Ishikawa (cell line): ENCODE data around the gene GAS2.

ENCODE experiments used
- CEBPB ChIP-seq: IDR thresholded peaks from 2 replicates; pipeline ENCODE4 v1.6.1; 2012
- CREB1 ChIP-seq: IDR thresholded peaks from 2 replicates; pipeline ENCODE4 v1.6.1; 2012; ENCODE audit warnings: low read depth
- EGR1 ChIP-seq: IDR thresholded peaks from 2 replicates; pipeline ENCODE4 v1.6.1; 2012
- EP300 ChIP-seq: IDR thresholded peaks from 2 replicates; pipeline ENCODE4 v1.6.1; 2012; ENCODE audit warnings: borderline replicate concordance
- FOXM1 ChIP-seq: IDR thresholded peaks from 2 replicates; pipeline ENCODE4 v1.6.1; 2012; ENCODE audit warnings: low read depth, borderline replicate concordance
- MAX ChIP-seq: IDR thresholded peaks from 2 replicates; pipeline ENCODE4 v1.6.1; 2012
- NFIC ChIP-seq: IDR thresholded peaks from 2 replicates; pipeline ENCODE4 v1.6.1; 2012
- RAD21 ChIP-seq: IDR thresholded peaks from 2 replicates; pipeline ENCODE4 v1.6.1; 2012; ENCODE audit warnings: low read depth
- TAF1 ChIP-seq: IDR thresholded peaks from 2 replicates; pipeline ENCODE4 v1.6.1; 2012; ENCODE audit warnings: low read depth, mild to moderate bottlenecking
- TCF12 ChIP-seq: IDR thresholded peaks from 2 replicates; pipeline ENCODE4 v1.6.1; 2012; ENCODE audit warnings: low read depth
- TEAD4 ChIP-seq: IDR thresholded peaks from 2 replicates; pipeline ENCODE4 v1.6.1; 2012
- YY1 ChIP-seq: IDR thresholded peaks from 2 replicates; pipeline ENCODE4 v1.6.1; 2012; ENCODE audit warnings: low read depth
- ZBTB7A ChIP-seq: IDR thresholded peaks from 2 replicates; pipeline ENCODE4 v1.6.1; 2012; ENCODE audit warnings: low read depth
- TF ChIP-seq, protein P1 (sequence below): IDR thresholded peaks from 2 replicates; pipeline ENCODE4 v1.6.1; 2012; ENCODE audit warnings: low read depth, mild to moderate bottlenecking
- TF ChIP-seq, protein P2 (sequence below): IDR thresholded peaks from 2 replicates; pipeline ENCODE4 v1.6.1; 2012

GAS2 gene

GRCh38 chr11:22666325-22666687 is at the start of gene GAS2:
TSS of gene GAS2 (plus strand) at chr11:22666611. CDS start at chr11:22674870, 8,259 bp downstream.
- TF ChIP-seq RAD21 (no peak), MAX (no peak), EGR1 (no peak), NFIC (no peak), TCF12 (no peak), TEAD4 (no peak), ZBTB7A (no peak)

DNA sequence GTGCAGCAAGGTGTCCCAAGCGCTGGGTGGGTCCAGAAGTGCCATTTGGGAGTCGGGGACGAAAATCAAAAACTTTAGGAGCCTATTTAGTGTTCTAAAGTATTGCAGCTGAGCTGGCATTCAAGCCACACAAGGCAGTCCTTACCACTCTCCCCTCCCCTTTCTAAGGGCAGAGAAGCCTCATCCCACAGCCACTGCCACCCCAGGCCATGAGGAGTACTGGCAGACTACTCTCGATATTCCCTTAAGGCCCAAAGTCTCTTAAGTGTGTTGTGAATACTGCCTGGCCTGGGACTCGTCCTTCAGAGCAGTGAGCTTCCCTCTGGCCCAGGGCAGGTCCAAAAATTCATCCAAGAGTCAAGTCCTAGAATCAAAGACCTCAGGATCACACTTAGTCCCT is 48.5 kb upstream of the GAS2 start:
- TF ChIP-seq EP300 (no peak), TCF12 (no peak), ZBTB7A (no peak), TAF1 (no peak), FOXM1 (no peak), EGR1 (no peak), NFIC (no peak), TEAD4 (no peak), YY1 (no peak), MAX (no peak), CREB1 (no peak), RAD21 (no peak), CEBPB (no peak)
- TF ChIP-seq, protein P1, sequence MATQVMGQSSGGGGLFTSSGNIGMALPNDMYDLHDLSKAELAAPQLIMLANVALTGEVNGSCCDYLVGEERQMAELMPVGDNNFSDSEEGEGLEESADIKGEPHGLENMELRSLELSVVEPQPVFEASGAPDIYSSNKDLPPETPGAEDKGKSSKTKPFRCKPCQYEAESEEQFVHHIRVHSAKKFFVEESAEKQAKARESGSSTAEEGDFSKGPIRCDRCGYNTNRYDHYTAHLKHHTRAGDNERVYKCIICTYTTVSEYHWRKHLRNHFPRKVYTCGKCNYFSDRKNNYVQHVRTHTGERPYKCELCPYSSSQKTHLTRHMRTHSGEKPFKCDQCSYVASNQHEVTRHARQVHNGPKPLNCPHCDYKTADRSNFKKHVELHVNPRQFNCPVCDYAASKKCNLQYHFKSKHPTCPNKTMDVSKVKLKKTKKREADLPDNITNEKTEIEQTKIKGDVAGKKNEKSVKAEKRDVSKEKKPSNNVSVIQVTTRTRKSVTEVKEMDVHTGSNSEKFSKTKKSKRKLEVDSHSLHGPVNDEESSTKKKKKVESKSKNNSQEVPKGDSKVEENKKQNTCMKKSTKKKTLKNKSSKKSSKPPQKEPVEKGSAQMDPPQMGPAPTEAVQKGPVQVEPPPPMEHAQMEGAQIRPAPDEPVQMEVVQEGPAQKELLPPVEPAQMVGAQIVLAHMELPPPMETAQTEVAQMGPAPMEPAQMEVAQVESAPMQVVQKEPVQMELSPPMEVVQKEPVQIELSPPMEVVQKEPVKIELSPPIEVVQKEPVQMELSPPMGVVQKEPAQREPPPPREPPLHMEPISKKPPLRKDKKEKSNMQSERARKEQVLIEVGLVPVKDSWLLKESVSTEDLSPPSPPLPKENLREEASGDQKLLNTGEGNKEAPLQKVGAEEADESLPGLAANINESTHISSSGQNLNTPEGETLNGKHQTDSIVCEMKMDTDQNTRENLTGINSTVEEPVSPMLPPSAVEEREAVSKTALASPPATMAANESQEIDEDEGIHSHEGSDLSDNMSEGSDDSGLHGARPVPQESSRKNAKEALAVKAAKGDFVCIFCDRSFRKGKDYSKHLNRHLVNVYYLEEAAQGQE, result no peak
- TF ChIP-seq, protein P2, sequence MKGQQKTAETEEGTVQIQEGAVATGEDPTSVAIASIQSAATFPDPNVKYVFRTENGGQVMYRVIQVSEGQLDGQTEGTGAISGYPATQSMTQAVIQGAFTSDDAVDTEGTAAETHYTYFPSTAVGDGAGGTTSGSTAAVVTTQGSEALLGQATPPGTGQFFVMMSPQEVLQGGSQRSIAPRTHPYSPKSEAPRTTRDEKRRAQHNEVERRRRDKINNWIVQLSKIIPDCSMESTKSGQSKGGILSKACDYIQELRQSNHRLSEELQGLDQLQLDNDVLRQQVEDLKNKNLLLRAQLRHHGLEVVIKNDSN, result no peak

DNA sequence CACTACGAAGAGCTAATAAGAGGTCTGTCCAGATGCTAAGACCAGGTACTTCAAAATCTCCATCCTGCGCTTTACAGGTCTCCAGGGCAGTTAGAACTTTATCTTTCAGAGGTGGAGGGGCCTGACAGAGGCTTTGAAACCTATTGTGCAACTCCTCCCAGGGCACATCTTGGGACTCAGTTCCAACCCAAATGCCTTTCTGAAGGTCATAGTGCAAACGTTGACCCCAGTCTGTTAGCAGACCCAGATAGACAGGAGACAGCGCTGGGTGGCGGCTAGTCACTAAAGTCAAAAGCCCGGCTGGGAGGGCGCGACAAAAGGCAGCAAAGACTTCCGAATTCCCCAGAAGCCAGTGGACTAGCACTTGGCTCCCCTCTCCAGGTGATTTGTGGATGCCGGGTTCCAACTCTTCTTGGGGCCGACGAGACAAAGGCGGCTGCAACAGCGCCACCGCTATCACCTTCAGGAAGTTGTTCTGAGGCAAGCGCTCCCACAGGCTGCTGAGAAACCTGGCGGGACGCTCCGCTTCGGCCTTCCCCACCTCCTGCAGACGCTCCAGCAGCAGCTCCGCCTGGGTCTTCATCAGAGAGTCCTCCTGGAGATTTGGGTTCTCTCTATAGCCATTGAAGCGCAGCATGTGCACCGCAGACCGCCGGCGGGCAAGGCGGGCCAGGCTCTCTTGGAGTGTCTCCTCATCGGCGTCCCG is 41.5 kb upstream of the GAS2 start:
- TF ChIP-seq RAD21 (no peak), CREB1 (no peak), TEAD4 (no peak), CEBPB (no peak), FOXM1 (no peak), YY1 (no peak), MAX (no peak), NFIC (no peak)

DNA sequence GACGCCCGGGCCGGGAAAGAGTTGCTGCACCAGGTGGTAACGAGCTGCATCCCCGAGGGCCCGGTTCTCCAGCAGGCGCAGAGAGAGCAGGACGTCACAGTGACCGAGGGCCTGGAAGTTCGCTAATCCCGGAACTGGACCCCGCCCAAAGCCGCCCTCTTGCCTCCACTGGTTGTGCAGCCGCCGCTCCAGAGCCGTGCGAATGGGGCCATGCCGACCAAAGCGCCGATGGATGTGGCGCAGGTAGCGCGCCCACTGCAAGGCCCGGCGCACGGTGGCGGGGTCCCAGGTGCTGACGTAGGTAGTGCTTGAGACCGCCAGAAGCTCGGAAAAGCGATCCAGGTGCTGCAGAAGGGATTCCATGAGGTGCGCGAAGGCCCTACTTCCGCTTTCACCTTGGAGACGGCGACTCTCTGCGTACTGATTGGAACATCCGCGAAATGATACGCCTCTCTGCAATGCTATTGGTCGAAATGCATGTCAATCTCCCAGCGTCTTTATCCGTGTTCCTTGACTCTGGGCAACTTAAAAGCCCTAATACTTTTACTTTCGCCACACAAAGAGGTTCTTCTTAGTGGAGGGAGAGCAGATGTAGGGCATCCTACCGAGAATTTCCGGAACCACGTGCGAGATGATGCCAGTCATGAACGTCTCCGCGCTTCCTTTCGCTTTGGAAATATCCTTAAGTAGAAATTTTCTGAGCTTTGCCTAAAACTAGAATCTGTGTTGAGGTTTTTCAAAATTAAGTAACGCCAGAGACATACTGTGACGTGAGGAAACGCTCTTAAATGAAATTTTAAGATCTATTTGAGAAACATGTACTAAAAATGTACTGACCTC is 40.7 kb upstream of the GAS2 start, which contains the start of gene FANCF:
TSS of gene FANCF (minus strand) at position 376 of the 840 bp plus-strand sequence. CDS start at position 363, 13 bp downstream.
- TF ChIP-seq, protein P2, result no peak
- TF ChIP-seq MAX, result 0 out of 2 replicates have a peak, but pooled peaks have one; percentile 33

GRCh38 chr11:22626573-22627239 is 39.7 kb upstream of the GAS2 start:
- TF ChIP-seq CEBPB (no peak), FOXM1 (no peak), EGR1 (no peak), EP300 (no peak), TAF1 (no peak), CREB1 (no peak), TEAD4 (no peak), ZBTB7A (no peak), MAX (no peak), RAD21 (no peak), NFIC (no peak), TCF12 (no peak), YY1 (no peak)
- TF ChIP-seq, protein P1, result no peak
- TF ChIP-seq, protein P2, result no peak
